ENCODE results near the gene PRSS57. TPM values are rescaled to one million over a fixed set of nuclear protein-coding genes. Genes with fewer than 3 reads are reported as not detected.

Gene PRSS57
- total and polyA plus RNA-seq, 2 of the 13 experiments (the other 11 are each of a cell fraction or from before 2014, with no cell fraction given): 0.12 TPM; not detected in 1

GRCh38 chr19:738509-739128 lies 43.4 kb upstream of the PRSS57 start (continued):
- TF ChIP-seq, protein P1, sequence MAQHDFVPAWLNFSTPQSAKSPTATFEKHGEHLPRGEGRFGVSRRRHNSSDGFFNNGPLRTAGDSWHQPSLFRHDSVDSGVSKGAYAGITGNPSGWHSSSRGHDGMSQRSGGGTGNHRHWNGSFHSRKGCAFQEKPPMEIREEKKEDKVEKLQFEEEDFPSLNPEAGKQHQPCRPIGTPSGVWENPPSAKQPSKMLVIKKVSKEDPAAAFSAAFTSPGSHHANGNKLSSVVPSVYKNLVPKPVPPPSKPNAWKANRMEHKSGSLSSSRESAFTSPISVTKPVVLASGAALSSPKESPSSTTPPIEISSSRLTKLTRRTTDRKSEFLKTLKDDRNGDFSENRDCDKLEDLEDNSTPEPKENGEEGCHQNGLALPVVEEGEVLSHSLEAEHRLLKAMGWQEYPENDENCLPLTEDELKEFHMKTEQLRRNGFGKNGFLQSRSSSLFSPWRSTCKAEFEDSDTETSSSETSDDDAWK (CRISPR knock-in tag; IDR thresholded peaks at IDR 0.05): no peak
- TF ChIP-seq, protein P2, sequence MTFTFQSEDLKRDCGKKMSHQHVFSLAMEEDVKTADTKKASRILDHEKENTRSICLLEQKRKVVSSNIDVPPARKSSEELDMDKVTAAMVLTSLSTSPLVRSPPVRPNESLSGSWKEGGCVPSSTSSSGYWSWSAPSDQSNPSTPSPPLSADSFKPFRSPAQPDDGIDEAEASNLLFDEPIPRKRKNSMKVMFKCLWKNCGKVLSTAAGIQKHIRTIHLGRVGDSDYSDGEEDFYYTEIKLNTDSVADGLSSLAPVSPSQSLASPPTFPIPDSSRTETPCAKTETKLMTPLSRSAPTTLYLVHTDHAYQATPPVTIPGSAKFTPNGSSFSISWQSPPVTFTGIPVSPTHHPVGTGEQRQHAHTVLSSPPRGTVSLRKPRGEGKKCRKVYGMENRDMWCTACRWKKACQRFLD (CRISPR knock-in tag; IDR thresholded peaks at IDR 0.05; ENCODE audit: borderline replicate concordance): peak; percentile 34; the same call in 1 of the 2 replicates
- peak; percentile 93 for TF ChIP-seq ZNF263 (CRISPR knock-in tag; IDR thresholded peaks at IDR 0.05)
- TF ChIP-seq ZNF879 (CRISPR knock-in tag; IDR thresholded peaks at IDR 0.05): 0 out of 2 replicates have a peak, but pooled peaks have one; percentile 21
- TF ChIP-seq MAFF (IDR thresholded peaks at IDR 0.05; ENCODE audit: low read depth, low read length): no peak
- peak; percentile 75 for TF ChIP-seq GABPB1 (CRISPR knock-in tag; IDR thresholded peaks at IDR 0.05)
- TF ChIP-seq, protein P3, sequence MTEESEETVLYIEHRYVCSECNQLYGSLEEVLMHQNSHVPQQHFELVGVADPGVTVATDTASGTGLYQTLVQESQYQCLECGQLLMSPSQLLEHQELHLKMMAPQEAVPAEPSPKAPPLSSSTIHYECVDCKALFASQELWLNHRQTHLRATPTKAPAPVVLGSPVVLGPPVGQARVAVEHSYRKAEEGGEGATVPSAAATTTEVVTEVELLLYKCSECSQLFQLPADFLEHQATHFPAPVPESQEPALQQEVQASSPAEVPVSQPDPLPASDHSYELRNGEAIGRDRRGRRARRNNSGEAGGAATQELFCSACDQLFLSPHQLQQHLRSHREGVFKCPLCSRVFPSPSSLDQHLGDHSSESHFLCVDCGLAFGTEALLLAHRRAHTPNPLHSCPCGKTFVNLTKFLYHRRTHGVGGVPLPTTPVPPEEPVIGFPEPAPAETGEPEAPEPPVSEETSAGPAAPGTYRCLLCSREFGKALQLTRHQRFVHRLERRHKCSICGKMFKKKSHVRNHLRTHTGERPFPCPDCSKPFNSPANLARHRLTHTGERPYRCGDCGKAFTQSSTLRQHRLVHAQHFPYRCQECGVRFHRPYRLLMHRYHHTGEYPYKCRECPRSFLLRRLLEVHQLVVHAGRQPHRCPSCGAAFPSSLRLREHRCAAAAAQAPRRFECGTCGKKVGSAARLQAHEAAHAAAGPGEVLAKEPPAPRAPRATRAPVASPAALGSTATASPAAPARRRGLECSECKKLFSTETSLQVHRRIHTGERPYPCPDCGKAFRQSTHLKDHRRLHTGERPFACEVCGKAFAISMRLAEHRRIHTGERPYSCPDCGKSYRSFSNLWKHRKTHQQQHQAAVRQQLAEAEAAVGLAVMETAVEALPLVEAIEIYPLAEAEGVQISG (CRISPR knock-in tag; IDR thresholded peaks at IDR 0.05): peak; percentile 82
- 0 out of 2 replicates have a peak, but pooled peaks have one; percentile 27 for TF ChIP-seq GTF2F1 (IDR thresholded peaks at IDR 0.05; ENCODE audit: low read length)
- peak; percentile 33; the same call in 1 of the 2 replicates for TF ChIP-seq FOXK2 (IDR thresholded peaks at IDR 0.05)
- peak; percentile 90 for TF ChIP-seq MED1 (CRISPR knock-in tag; IDR thresholded peaks at IDR 0.05)
- TF ChIP-seq ZNF367 (CRISPR knock-in tag; IDR thresholded peaks at IDR 0.05; ENCODE audit: borderline replicate concordance): no peak
- TF ChIP-seq RFX3 (CRISPR knock-in tag; IDR thresholded peaks at IDR 0.05): no peak
- TF ChIP-seq SRY (CRISPR knock-in tag; IDR thresholded peaks at IDR 0.05): peak; percentile 51; the same call in 1 of the 2 replicates
- TF ChIP-seq SNAI1 (CRISPR knock-in tag; IDR thresholded peaks at IDR 0.05; ENCODE audit: borderline replicate concordance): peak; percentile 53; the same call in 1 of the 2 replicates
- peak; percentile 85; the same call in 1 of the 2 replicates for TF ChIP-seq ZNF788 (CRISPR knock-in tag; IDR thresholded peaks at IDR 0.05; ENCODE audit: borderline replicate concordance)
- TF ChIP-seq PITX1 (CRISPR knock-in tag; IDR thresholded peaks at IDR 0.05): peak; percentile 99
- TF ChIP-seq MLLT10 (CRISPR knock-in tag; IDR thresholded peaks at IDR 0.05): no peak
- no peak for TF ChIP-seq SRSF9 (IDR thresholded peaks at IDR 0.05; ENCODE audit: borderline replicate concordance, insufficient read depth, low read depth, low read length, poor library complexity, severe bottlenecking)
- 0 out of 2 replicates have a peak, but pooled peaks have one; percentile 7 for TF ChIP-seq ZNF83 (CRISPR knock-in tag; IDR thresholded peaks at IDR 0.05; ENCODE audit: borderline replicate concordance)
- TF ChIP-seq PHF20 (CRISPR knock-in tag; IDR thresholded peaks at IDR 0.05): peak; percentile 55; the same call in 1 of the 2 replicates
- TF ChIP-seq, protein P4, sequence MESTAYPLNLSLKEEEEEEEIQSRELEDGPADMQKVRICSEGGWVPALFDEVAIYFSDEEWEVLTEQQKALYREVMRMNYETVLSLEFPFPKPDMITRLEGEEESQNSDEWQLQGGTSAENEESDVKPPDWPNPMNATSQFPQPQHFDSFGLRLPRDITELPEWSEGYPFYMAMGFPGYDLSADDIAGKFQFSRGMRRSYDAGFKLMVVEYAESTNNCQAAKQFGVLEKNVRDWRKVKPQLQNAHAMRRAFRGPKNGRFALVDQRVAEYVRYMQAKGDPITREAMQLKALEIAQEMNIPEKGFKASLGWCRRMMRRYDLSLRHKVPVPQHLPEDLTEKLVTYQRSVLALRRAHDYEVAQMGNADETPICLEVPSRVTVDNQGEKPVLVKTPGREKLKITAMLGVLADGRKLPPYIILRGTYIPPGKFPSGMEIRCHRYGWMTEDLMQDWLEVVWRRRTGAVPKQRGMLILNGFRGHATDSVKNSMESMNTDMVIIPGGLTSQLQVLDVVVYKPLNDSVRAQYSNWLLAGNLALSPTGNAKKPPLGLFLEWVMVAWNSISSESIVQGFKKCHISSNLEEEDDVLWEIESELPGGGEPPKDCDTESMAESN (CRISPR knock-in tag; conservative IDR thresholded peaks at IDR 0.05): peak; percentile 94
- peak; percentile 32 for TF ChIP-seq TAF1 (CRISPR knock-in tag; IDR thresholded peaks at IDR 0.05)

Measured in HepG2 (cell line).